ENCODE results near the gene LIMK1. TPM values are rescaled to one million over a fixed set of nuclear protein-coding genes. Genes with fewer than 3 reads are reported as not detected.

Gene LIMK1
- total and polyA plus RNA-seq, 2 experiments from 2014 or later, result 15.6 to 54.4 TPM

DNA sequence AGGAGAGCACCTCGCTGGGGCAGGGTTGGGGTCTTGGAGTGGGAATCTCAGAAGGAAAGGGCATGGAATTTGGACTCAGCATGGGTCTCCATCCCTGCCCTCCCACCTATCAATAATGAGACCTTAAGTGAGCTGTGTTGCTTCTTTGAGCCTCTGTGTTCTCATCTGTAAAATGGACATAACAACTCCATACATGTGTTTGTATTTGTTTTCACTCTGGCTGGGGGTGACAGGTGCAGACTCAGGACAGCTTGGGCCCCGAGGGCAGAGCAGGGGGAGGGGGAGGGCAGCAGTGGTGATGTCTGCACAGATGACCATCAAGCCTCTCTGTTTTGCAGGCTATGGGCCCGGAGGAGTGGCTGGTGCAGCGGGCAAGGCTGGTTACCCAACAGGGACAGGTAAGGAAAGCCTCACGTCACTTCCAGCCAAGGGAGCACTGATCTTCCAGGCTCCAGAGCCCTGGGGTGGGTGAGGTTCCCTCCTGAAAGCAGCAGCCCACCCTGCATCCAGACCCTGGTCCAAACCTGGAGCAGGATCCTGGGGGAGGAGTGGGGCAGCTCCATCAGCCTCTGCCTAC, 35.7 kb upstream of the LIMK1 start:
- no peak for DNase-seq (ENCODE audit: low read depth in 1 of 2, low spot score in 1 of 2)
- H3K27ac ChIP-seq, result no peak overlapping the region
- H3K4me3 ChIP-seq, result no peak overlapping the region

DNA sequence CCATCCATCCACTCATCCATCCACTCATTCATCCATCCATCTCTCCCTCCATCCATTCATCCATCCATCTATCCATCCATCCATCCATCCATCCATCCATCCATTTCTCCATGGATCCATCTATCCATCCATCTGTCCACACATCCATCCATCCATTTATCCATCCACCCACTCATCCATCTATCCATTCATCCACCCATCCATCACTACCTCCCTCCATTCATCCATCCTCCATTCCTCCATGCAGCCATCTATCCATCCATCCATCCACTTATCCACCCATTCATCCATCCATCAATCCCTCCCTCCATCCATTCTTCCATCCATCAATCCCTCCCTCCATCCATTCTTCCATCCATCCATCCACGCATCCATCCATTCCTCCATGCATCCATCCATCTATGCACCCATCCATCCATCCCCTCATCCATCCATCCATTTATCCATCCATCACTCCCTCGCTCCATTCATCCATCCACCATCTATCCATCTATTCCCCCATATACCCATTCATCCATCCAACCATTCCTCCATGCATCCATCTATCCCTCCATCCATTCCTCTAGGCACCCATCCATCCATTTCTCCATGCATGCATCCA, 34.5 kb upstream of the LIMK1 start:
- DNase-seq (ENCODE audit: low read depth in 1 of 2, low spot score in 1 of 2), result no peak
- no peaks in the 10 kb centered on the region for H3K36me3 ChIP-seq
- no peak overlapping the region for H3K27ac ChIP-seq
- TF ChIP-seq, protein P1, sequence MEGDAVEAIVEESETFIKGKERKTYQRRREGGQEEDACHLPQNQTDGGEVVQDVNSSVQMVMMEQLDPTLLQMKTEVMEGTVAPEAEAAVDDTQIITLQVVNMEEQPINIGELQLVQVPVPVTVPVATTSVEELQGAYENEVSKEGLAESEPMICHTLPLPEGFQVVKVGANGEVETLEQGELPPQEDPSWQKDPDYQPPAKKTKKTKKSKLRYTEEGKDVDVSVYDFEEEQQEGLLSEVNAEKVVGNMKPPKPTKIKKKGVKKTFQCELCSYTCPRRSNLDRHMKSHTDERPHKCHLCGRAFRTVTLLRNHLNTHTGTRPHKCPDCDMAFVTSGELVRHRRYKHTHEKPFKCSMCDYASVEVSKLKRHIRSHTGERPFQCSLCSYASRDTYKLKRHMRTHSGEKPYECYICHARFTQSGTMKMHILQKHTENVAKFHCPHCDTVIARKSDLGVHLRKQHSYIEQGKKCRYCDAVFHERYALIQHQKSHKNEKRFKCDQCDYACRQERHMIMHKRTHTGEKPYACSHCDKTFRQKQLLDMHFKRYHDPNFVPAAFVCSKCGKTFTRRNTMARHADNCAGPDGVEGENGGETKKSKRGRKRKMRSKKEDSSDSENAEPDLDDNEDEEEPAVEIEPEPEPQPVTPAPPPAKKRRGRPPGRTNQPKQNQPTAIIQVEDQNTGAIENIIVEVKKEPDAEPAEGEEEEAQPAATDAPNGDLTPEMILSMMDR (IDR thresholded peaks at IDR 0.05; ENCODE audit: low read depth, low read length), result no peak
- H3K9me3 ChIP-seq (ENCODE audit: low read depth), result no peaks in the 10 kb centered on the region
- H3K4me1 ChIP-seq (ENCODE audit: low read depth), result peaks cover 3% of the 10 kb centered on the region
- no peak overlapping the region for H3K4me3 ChIP-seq
- H3K27me3 ChIP-seq, result no peaks in the 10 kb centered on the region

More for the DNA sequence above, 35.7 kb upstream of the LIMK1 start:
- TF ChIP-seq, protein P1 (IDR thresholded peaks at IDR 0.05; ENCODE audit: low read depth, low read length), result no peak
- H3K4me1 ChIP-seq (ENCODE audit: low read depth), result peaks cover 3% of the 10 kb centered on the region
- no peaks in the 10 kb centered on the region for H3K36me3 ChIP-seq
- no peaks in the 10 kb centered on the region for H3K27me3 ChIP-seq
- no peaks in the 10 kb centered on the region for H3K9me3 ChIP-seq (ENCODE audit: low read depth)

DNA sequence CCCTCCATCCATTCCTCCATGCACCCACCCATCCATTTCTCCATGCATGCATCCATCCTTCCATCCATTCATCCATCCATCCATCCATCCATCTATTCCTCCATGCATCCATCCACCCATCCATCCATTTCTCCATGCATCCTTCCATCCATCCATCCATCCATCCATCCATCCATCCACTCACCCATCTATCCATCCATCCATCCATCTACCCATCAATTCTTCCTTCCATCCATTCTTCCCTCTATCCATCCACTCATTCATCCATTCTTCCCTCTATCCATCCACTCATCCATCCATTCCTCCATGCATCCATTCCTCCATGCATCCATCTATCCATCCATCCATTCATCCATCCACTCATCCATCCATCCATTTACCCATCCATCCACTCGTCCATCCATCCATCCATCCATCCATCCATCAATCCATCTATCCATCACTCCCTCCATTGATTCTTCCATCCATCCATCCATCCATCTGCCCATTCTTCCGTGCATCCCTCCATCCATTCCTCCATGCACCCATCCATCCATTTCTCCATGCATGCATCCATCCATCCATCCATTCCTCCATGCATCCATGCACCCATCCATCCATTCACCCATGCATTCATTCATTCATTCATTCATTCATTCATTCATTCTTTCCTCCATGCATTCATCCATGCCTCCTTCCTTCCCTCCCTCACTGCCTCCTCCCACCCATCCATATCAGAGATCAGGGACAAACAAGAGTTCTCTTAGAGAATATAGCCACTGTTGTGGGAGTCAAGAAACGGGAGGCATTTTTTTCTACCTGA, 33.4 kb upstream of the LIMK1 start:
- H3K36me3 ChIP-seq, result no peaks in the 10 kb centered on the region
- TF ChIP-seq, protein P1 (IDR thresholded peaks at IDR 0.05; ENCODE audit: low read depth, low read length), result no peak
- no peak overlapping the region for H3K27ac ChIP-seq

DNA sequence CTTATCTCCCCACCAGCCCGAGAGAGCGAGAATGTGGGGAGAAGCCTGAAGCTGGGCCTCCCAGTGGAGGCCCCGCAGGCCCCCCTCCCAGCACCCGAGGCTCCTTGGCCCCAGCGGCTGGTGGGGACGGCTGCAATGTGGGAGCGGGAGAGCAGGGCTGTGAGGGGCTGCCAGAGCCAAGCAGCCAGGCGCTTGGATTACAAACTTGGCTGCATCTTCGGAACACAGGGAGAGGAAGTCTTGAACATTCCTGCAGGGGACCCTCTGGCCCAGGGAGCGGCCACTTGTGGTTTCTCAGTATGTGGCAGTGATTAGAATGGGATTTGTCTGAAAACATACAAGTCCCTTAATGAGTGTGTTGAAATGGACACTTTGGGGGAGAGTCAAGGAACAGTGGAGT, 32.4 kb upstream of the LIMK1 start:
- H3K9me3 ChIP-seq (ENCODE audit: low read depth), result no peaks in the 10 kb centered on the region
- no peak overlapping the region for H3K4me3 ChIP-seq
- no peaks in the 10 kb centered on the region for H3K4me1 ChIP-seq (ENCODE audit: low read depth)
- peak in 1 of 2 donors; percentile 47 for DNase-seq (ENCODE audit: low read depth in 1 of 2, low spot score in 1 of 2)
- no peaks in the 10 kb centered on the region for H3K36me3 ChIP-seq
- no peaks in the 10 kb centered on the region for H3K27me3 ChIP-seq
- TF ChIP-seq, protein P1 (IDR thresholded peaks at IDR 0.05; ENCODE audit: low read depth, low read length), result no peak
- H3K27ac ChIP-seq, result no peak overlapping the region

More for the DNA sequence above, 33.4 kb upstream of the LIMK1 start:
- H3K9me3 ChIP-seq (ENCODE audit: low read depth), result no peaks in the 10 kb centered on the region
- H3K4me3 ChIP-seq, result no peak overlapping the region
- no peak for DNase-seq (ENCODE audit: low read depth in 1 of 2, low spot score in 1 of 2)
- no peaks in the 10 kb centered on the region for H3K27me3 ChIP-seq
- no peaks in the 10 kb centered on the region for H3K4me1 ChIP-seq (ENCODE audit: low read depth)

DNA sequence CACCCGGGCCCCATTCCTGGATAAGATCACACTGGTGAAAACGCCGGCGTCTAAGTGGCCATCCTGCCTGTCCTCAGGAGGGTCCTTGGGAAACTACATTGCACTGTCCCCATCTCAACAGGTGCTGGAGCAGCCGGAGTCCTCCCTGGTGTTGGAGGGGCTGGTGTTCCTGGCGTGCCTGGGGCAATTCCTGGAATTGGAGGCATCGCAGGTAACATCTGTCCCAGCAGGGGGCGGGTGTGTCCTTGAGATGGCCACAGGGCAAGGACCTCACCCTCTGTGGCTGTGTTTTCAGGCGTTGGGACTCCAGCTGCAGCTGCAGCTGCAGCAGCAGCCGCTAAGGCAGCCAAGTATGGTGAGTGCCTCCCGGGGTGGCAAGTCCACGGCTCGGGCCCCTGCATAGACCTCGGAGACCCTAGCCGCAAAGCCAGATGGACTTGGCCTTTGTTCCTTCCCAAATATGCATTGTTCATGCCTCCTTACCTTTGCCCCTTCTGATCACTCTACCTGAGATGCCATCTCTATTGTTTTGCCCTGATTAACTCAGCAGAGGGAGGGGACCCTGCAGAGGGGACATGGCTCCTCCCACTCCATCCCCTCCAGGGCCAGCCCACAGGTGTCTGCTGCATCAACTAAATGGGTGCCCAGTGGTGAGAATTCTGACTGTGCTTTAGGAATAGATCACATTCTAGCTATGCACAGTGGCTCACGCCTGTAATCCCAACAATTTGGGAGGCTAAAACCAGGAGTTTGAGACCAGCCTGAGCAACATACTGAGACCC, 31.8 kb upstream of the LIMK1 start:
- no peaks in the 10 kb centered on the region for H3K4me1 ChIP-seq (ENCODE audit: low read depth)
- no peak overlapping the region for H3K27ac ChIP-seq
- no peaks in the 10 kb centered on the region for H3K9me3 ChIP-seq (ENCODE audit: low read depth)
- DNase-seq (ENCODE audit: low read depth in 1 of 2, low spot score in 1 of 2), result peak; percentile 30 to 34
- H3K4me3 ChIP-seq, result no peak overlapping the region
- no peaks in the 10 kb centered on the region for H3K27me3 ChIP-seq
- TF ChIP-seq, protein P1 (IDR thresholded peaks at IDR 0.05; ENCODE audit: low read depth, low read length), result peak; percentile 39
- no peaks in the 10 kb centered on the region for H3K36me3 ChIP-seq
